Panc1 (cell line): ENCODE data around the gene WDR27. TPM values are rescaled to one million over a fixed set of nuclear protein-coding genes. Genes with fewer than 3 reads are reported as not detected.

Experiments
- ATAC-seq: fragments of 200-7000 bp; cut with Tn5 transposase; 2 replicates; pipeline ENCODE4 v1.9.1; 2020; ENCODE audit warnings: mild to moderate bottlenecking, moderate library complexity
- BruUV-seq: library from RNA; stranded (reverse); fragments of 400-500 nt; replicated peaks from 2 replicates; lab custom pipeline; 2021; lab: Mats Ljungman, UMichigan
- CTCF ChIA-PET: fragments of 300-600 bp; sonication (Branson Sonifier 250); formaldehyde crosslinking; loops from one replicate; lab custom pipeline; 2022; ENCODE audit warnings: antibody characterized with exemption; lab: Charles Lee
- POLR2A ChIA-PET: fragments of 300-600 bp; sonication (Branson Sonifier 250); formaldehyde crosslinking; loops from one replicate; lab custom pipeline; 2022; ENCODE audit warnings: antibody characterized with exemption; lab: Charles Lee
- DNase-seq: peaks from one replicate; pipeline ENCODE4 v3.0.0-alpha.2; 2010; ENCODE audit warnings: low read depth, low spot score
- H3K27ac ChIP-seq: 2 replicates; pipeline ENCODE4 v1.5.1; 2011; ENCODE audit warnings: mild to moderate bottlenecking, low read length, inconsistent platforms
- H3K27me3 ChIP-seq: fragments of 200-500 bp; sonication (Bioruptor generic); 2 replicates; pipeline ENCODE4 v1.6.0; 2014; ENCODE audit warnings: low read length, inconsistent platforms; ENCODE audit not compliant: control insufficient read depth, insufficient read depth
- H3K36me3 ChIP-seq: fragments of 200-500 bp; sonication (Bioruptor generic); 2 replicates; pipeline ENCODE4 v1.5.1; 2014; ENCODE audit warnings: inconsistent platforms, mild to moderate bottlenecking, low read length, moderate library complexity; ENCODE audit not compliant: control insufficient read depth, insufficient read depth
- H3K4me1 ChIP-seq: 2 replicates; pipeline ENCODE4 v1.5.1; 2011; ENCODE audit warnings: inconsistent platforms, mild to moderate bottlenecking, low read length, moderate library complexity; ENCODE audit not compliant: control insufficient read depth, insufficient read depth
- H3K4me3 ChIP-seq, 2 experiments: 2 replicates each; pipeline ENCODE4 v1.5.1; 2011 to 2012; ENCODE audit warnings: low read depth in 2 of 2, low read length in 2 of 2, mild to moderate bottlenecking in 2 of 2, inconsistent platforms in 1 of 2, moderate library complexity in 1 of 2
- H3K9me3 ChIP-seq: fragments of 200-500 bp; sonication (Bioruptor generic); 2 replicates; pipeline ENCODE4 v1.5.1; 2014; ENCODE audit warnings: low read depth, mild to moderate bottlenecking, inconsistent platforms, low read length, moderate library complexity; ENCODE audit not compliant: control insufficient read depth, insufficient read depth
- CTCF ChIP-seq: fragments of 450-650 bp; IDR thresholded peaks from 2 replicates; pipeline ENCODE4 v1.5.1; 2017; ENCODE audit warnings: mild to moderate bottlenecking
- POLR2AphosphoS5 ChIP-seq: IDR thresholded peaks from 2 replicates; pipeline ENCODE4 v1.6.1; 2012; ENCODE audit warnings: mild to moderate bottlenecking, low read depth, low read length, moderate library complexity
- REST ChIP-seq, 2 experiments: IDR thresholded peaks; 2 replicates each; pipeline ENCODE4 v1.6.1; 2011 to 2012; ENCODE audit warnings: low read depth in 2 of 2, control low read depth in 1 of 2, low read length in 1 of 2, mild to moderate bottlenecking in 1 of 2, moderate library complexity in 1 of 2; ENCODE audit not compliant: insufficient read depth in 1 of 2
- SIN3A ChIP-seq: IDR thresholded peaks from 2 replicates; pipeline ENCODE4 v1.6.1; 2012; ENCODE audit warnings: low read depth, mild to moderate bottlenecking, low read length, moderate library complexity, borderline replicate concordance; ENCODE audit not compliant: insufficient read depth
- TCF7L2 ChIP-seq: IDR thresholded peaks from 2 replicates; pipeline ENCODE4 v1.6.1; 2011; ENCODE audit warnings: mild to moderate bottlenecking, low read depth, low read length, inconsistent platforms
- in situ Hi-C: cut with HindIII; loops from 2 replicates; pipeline ENCODE4 v1.10.0; 2016; ENCODE audit warnings: low sequenced_read_pairs, low pct_unique_long_range_greater_than_20kb
- intact Hi-C: fragments of 100-400 bp; cut with micrococcal nuclease; formaldehyde crosslinking; loops from one replicate; pipeline ENCODE4 v1.10.0; 2022; ENCODE audit not compliant: unreplicated experiment
- total RNA-seq: library from RNA; stranded (reverse); gene quantifications from one replicate; pipeline ENCODE4 v1.2.1, GENCODE V29; 2021; ENCODE audit not compliant: unreplicated experiment

The WDR27 gene
- total RNA-seq, 1 experiment from 2014 or later = 56.3 TPM

- ChIA-PET CTCF (no interaction called here), POLR2A (no interaction called here)
- TF ChIP-seq CTCF = no peak
- TF ChIP-seq POLR2AphosphoS5 = no peak
- TF ChIP-seq REST (IDR thresholded peaks at IDR 0.05; ENCODE audit: insufficient read depth in 1 of 2, low read depth in 2 of 2, low read length in 1 of 2) = no peak
- no peak for TF ChIP-seq TCF7L2
- TF ChIP-seq SIN3A = no peak
- Histone ChIP-seq H3K4me1 (no peaks in the 10 kb centered on the region), H3K27ac (no peak overlapping the region), H3K27me3 (no peaks in the 10 kb centered on the region), H3K9me3 (peaks cover 6% of the 10 kb centered on the region; the same call in 1 of the 2 replicates), H3K36me3 (no peaks in the 10 kb centered on the region), H3K4me3 (no peak overlapping the region)
- DNase-seq (no peak), ATAC-seq (no peak)
- intact Hi-C loops = no loop called here
- in situ Hi-C loops = no loop called here
- no TSS peak for BruUV-seq
These were observed 142.2 kb downstream of the WDR27 start for GRCh38 chr6:169559592-169559991.

- no peak for DNase-seq
- Histone ChIP-seq H3K4me3 (no peak overlapping the region), H3K9me3 (peaks cover 6% of the 10 kb centered on the region; the same call in 1 of the 2 replicates), H3K4me1 (no peaks in the 10 kb centered on the region), H3K27ac (no peak overlapping the region), H3K36me3 (no peaks in the 10 kb centered on the region), H3K27me3 (no peaks in the 10 kb centered on the region)
- no peak for TF ChIP-seq CTCF
- no peak for TF ChIP-seq REST (IDR thresholded peaks at IDR 0.05; ENCODE audit: insufficient read depth in 1 of 2, low read depth in 2 of 2, low read length in 1 of 2)
- TF ChIP-seq SIN3A = no peak
- no peak for TF ChIP-seq POLR2AphosphoS5
- TF ChIP-seq TCF7L2 = no peak
- POLR2A ChIA-PET = no interaction called here
- ATAC-seq = no peak
- in situ Hi-C loops (no loop called here), intact Hi-C loops (no loop called here)
- CTCF ChIA-PET = no interaction called here
- BruUV-seq = no TSS peak
These were observed 142.9 kb downstream of the WDR27 start for GRCh38 chr6:169558774-169559441.
